Vagina (tissue), 2 donors: ENCODE results near the gene UBE2I. TPM values are rescaled to one million over a fixed set of nuclear protein-coding genes. Genes with fewer than 3 reads are reported as not detected.

Experiments
- DNase-seq, 2 donors: peaks; one replicate each; pipeline ENCODE4 v3.0.0-alpha.2; 2017; ENCODE audit errors: extremely low spot score in 2 of 2
- H3K27ac ChIP-seq: fragments of 200-600 bp; sonication (generic); one replicate; pipeline ENCODE4 v1.5.1; 2019
- H3K27me3 ChIP-seq: fragments of 200-600 bp; sonication (generic); one replicate; pipeline ENCODE4 v1.5.1; 2019
- H3K36me3 ChIP-seq, 2 donors: fragments of 200-600 bp; sonication (generic); one replicate each; pipeline ENCODE4 v1.5.1; 2017 to 2019
- H3K4me1 ChIP-seq: fragments of 200-600 bp; sonication (generic); one replicate; pipeline ENCODE4 v1.5.1; 2019
- H3K4me3 ChIP-seq, 2 donors: fragments of 200-600 bp; sonication (generic); 1 replicate in 1 of 2; 2 replicates in 1 of 2; pipeline ENCODE4 v1.5.1; 2016 to 2019
- H3K9me3 ChIP-seq: fragments of 200-600 bp; sonication (generic); one replicate; pipeline ENCODE4 v1.5.1; 2019
- POLR2A ChIP-seq, 2 donors: fragments of 450-650 bp; IDR thresholded peaks; one replicate each; pipeline ENCODE4 v1.6.1; 2017; ENCODE audit warnings: antibody characterized with exemption in 2 of 2, mild to moderate bottlenecking in 2 of 2, moderate library complexity in 2 of 2
- POLR2AphosphoS5 ChIP-seq, 2 donors: sonication (generic); formaldehyde crosslinking; IDR thresholded peaks; one replicate each; pipeline ENCODE4 v1.9.0; 2017; ENCODE audit warnings: antibody characterized with exemption in 2 of 2, mild to moderate bottlenecking in 2 of 2, low read depth in 1 of 2; ENCODE audit not compliant: insufficient read depth in 1 of 2
- intact Hi-C: fragments of 100-400 bp; cut with DNase I; formaldehyde crosslinking; loops from one replicate; pipeline ENCODE4 v1.15.1; 2023
- total RNA-seq: library from RNA; depleted of rRNA; stranded (reverse); fragments of >200 nt; gene quantifications from one replicate; pipeline ENCODE4 v1.2.3, GENCODE V29; 2016
- TF ChIP-seq, protein P1 (sequence below), 3 experiments: fragments of 450-650 bp in 2 of 3; fragments of 200-600 bp in 1 of 3; sonication (generic) in 1 of 3; IDR thresholded peaks; one replicate each; pipeline ENCODE4 v1.5.1; 2017 to 2019; ENCODE audit warnings: antibody characterized with exemption in 3 of 3, mild to moderate bottlenecking in 2 of 3, moderate library complexity in 2 of 3

The UBE2I gene
- total RNA-seq, 1 donor from 2014 or later: 51.3 TPM

DNA sequence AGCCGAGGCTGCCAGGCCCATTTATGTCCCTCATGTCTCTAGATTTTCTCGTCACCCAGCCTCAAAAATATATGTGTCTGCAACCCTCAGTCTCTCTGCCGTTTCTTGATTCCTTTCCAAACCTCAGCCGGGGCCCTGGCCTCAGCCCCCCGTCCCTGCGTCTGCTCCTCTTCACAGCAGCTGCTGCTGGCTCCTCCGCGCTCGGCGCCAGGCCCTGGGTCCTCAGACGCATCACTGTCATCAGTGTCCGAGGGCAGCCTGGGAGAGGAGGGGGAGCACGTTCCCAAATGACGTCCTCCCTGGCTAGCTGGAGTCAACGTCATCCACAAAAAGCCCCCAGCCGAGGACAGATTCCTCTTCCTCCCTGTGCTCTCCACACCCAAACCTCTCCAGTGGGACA, 39.9 kb downstream of the UBE2I start:
- no peaks in the 10 kb centered on the region for H3K9me3 ChIP-seq
- intact Hi-C loops: no loop called here
- H3K27ac ChIP-seq: no peak overlapping the region
- peaks cover 0 to 20% of the 10 kb centered on the region in 2 donors for H3K36me3 ChIP-seq
- no peaks in the 10 kb centered on the region for H3K27me3 ChIP-seq
- DNase-seq: no peak
- TF ChIP-seq, protein P1, sequence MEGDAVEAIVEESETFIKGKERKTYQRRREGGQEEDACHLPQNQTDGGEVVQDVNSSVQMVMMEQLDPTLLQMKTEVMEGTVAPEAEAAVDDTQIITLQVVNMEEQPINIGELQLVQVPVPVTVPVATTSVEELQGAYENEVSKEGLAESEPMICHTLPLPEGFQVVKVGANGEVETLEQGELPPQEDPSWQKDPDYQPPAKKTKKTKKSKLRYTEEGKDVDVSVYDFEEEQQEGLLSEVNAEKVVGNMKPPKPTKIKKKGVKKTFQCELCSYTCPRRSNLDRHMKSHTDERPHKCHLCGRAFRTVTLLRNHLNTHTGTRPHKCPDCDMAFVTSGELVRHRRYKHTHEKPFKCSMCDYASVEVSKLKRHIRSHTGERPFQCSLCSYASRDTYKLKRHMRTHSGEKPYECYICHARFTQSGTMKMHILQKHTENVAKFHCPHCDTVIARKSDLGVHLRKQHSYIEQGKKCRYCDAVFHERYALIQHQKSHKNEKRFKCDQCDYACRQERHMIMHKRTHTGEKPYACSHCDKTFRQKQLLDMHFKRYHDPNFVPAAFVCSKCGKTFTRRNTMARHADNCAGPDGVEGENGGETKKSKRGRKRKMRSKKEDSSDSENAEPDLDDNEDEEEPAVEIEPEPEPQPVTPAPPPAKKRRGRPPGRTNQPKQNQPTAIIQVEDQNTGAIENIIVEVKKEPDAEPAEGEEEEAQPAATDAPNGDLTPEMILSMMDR (IDR thresholded peaks at IDR 0.05): no peak
- TF ChIP-seq POLR2AphosphoS5 (IDR thresholded peaks at IDR 0.05; ENCODE audit: insufficient read depth in 1 of 2, low read depth in 1 of 2): no peak
- TF ChIP-seq POLR2A (IDR thresholded peaks at IDR 0.05): no peak
- H3K4me3 ChIP-seq: no peak overlapping the region
- peaks cover 35% of the 10 kb centered on the region for H3K4me1 ChIP-seq

DNA sequence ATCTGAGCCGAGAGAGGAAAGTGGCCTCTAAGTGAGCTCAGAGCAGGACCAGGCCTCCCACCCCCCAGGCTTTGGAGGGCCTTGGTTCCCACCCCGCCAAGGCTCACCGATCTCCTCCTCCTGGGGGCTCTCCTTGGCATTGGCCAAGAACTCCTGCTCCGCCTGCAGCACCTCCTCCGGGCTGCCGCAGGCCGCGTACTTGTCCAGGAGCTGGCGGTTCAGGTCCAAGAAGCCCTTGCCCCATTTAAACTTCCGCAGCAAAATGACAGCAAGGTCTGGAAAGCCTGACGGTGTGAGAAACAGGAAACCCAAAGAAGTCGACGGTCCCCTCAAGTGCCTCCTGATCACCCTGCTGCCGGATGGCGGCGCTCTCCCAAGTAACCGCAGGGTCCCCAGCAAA, 40.5 kb downstream of the UBE2I start:
- Histone ChIP-seq H3K4me3 (no peak overlapping the region), H3K27me3 (no peaks in the 10 kb centered on the region), H3K27ac (no peak overlapping the region), H3K9me3 (no peaks in the 10 kb centered on the region), H3K36me3 (peaks cover 0 to 20% of the 10 kb centered on the region in 2 donors), H3K4me1 (peaks cover 35% of the 10 kb centered on the region)
- intact Hi-C loops: no loop called here
- DNase-seq: no peak
- TF ChIP-seq POLR2AphosphoS5 (IDR thresholded peaks at IDR 0.05; ENCODE audit: insufficient read depth in 1 of 2, low read depth in 1 of 2) (no peak), POLR2A (IDR thresholded peaks at IDR 0.05) (no peak)
- TF ChIP-seq, protein P1 (IDR thresholded peaks at IDR 0.05): no peak

DNA sequence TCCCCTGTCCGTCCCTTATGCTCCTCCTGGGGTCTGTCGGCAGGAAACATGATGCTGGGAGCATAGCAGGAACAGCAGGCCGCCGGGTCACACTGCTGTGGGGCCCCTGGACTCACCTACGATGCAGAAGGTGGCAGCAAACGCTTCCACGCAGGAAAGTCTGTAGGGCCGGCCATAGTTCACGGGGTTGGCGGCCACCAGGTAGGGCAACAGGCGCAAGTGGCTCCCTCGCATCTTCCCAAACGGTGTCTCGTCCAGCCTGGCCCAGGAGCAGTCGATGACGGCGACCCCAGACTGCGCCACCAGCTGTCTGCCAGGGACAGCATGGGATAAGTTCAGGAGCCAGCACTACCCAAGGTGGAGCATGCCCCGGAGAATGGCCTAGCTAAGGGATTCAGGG, 41.3 kb downstream of the UBE2I start:
- H3K9me3 ChIP-seq: no peaks in the 10 kb centered on the region
- H3K4me1 ChIP-seq: peaks cover 35% of the 10 kb centered on the region
- no peaks in the 10 kb centered on the region for H3K27me3 ChIP-seq
- no peak overlapping the region for H3K27ac ChIP-seq
- H3K4me3 ChIP-seq: peak overlapping the region; percentile 97 to 99
- TF ChIP-seq, protein P1 (IDR thresholded peaks at IDR 0.05): no peak
- TF ChIP-seq POLR2A (IDR thresholded peaks at IDR 0.05) (no peak), POLR2AphosphoS5 (IDR thresholded peaks at IDR 0.05; ENCODE audit: insufficient read depth in 1 of 2, low read depth in 1 of 2) (no peak)
- intact Hi-C loops: no loop called here
- peaks cover 0 to 20% of the 10 kb centered on the region in 2 donors for H3K36me3 ChIP-seq
- DNase-seq: no peak

DNA sequence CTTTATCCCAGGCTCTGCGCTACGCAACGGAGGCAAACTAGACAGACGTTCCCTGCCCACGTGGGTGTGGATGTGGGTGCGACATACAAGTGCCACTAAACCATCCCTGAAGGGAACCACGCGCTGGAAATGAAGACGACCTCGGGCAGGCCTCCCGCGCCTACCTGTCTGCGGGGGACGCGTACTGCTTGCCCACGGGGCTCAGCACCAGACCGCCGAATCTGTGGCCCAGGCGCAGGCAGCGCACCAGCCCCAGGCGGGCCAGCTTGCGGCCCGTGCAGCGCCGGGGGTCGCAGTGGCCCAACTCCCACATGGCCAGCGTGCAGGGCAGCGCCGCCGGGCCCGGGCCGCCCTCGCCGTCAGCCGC, 41.8 kb downstream of the UBE2I start:
- no peaks in the 10 kb centered on the region for H3K27me3 ChIP-seq
- peak overlapping the region; percentile 97 to 99 for H3K4me3 ChIP-seq
- H3K36me3 ChIP-seq: peaks cover 0 to 20% of the 10 kb centered on the region in 2 donors
- H3K9me3 ChIP-seq: no peaks in the 10 kb centered on the region
- H3K27ac ChIP-seq: peak overlapping the region; percentile 71
- no peak for DNase-seq
- TF ChIP-seq, protein P1 (IDR thresholded peaks at IDR 0.05): no peak
- TF ChIP-seq POLR2AphosphoS5 (IDR thresholded peaks at IDR 0.05; ENCODE audit: insufficient read depth in 1 of 2, low read depth in 1 of 2) (no peak), POLR2A (IDR thresholded peaks at IDR 0.05) (no peak)
- H3K4me1 ChIP-seq: peaks cover 35% of the 10 kb centered on the region
- intact Hi-C loops: no loop called here

DNA sequence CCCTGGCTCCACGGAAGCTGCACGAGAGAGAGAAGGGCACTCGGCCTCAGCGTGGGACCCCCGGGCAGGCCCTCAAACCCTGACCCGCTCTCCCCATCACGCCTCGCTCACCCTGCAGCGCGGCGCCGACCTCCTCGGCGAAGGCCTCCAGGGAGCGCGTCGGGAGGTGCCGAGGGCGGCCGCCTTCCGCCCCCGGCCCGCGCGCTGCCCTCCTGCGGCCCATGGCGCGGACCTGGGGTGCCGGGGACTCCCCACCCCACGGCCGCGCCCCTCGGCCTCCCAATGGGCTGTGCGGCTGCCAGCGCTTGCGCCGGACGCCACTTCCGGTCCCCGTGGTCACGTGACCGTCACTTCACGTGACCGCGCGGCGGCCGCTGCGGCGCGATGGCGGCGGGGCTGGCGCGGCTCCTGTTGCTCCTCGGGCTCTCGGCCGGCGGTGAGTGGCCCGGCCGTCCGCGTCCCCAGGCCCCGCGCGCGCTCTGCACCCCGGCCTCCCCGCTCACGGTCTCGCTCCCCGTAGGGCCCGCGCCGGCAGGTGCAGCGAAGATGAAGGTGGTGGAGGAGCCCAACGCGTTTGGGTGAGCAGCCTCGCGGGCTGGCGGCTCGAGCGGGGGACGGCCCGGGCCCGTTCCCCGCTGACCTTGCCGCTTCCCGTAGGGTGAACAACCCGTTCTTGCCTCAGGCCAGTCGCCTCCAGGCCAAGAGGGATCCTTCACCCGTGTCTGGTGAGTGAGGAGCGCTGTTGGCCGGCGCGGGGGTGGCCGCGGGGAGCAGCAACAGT, 42.3 kb downstream of the UBE2I start, which contains the start of the genes GNPTG and TSR3:
Gene GNPTG (plus strand): TSS at position 350 of the 781 bp plus-strand sequence. CDS start 35 bp downstream, at position 385.
Gene TSR3 (minus strand): TSS at position 297 of the 781 bp plus-strand sequence. CDS start 74 bp downstream, at position 223.
- no peak for DNase-seq
- TF ChIP-seq POLR2AphosphoS5 (IDR thresholded peaks at IDR 0.05; ENCODE audit: insufficient read depth in 1 of 2, low read depth in 1 of 2): peak in 1 of 2 donors; percentile 51
- peak in 1 of 2 donors; percentile 46 for TF ChIP-seq POLR2A (IDR thresholded peaks at IDR 0.05)
- TF ChIP-seq, protein P1 (IDR thresholded peaks at IDR 0.05): no peak
- peaks cover 35% of the 10 kb centered on the region for H3K4me1 ChIP-seq
- peak within 1 kb of the TSS; percentile 71 for H3K27ac ChIP-seq
- intact Hi-C loops: no loop called here
- H3K4me3 ChIP-seq: peak within 1 kb of the TSS; percentile 97 to 99
- H3K27me3 ChIP-seq: no peaks in the 10 kb centered on the region
- no peaks in the 10 kb centered on the region for H3K9me3 ChIP-seq
- peaks cover 0 to 20% of the 10 kb centered on the region in 2 donors for H3K36me3 ChIP-seq
